AG09319 (cell line): ENCODE data around the gene TTYH2.

Experiments used
- DNase-seq: peaks from one replicate; pipeline ENCODE4 v3.0.0-alpha.2; 2010; ENCODE audit warnings: low read depth; ENCODE audit errors: extremely low read depth
- TF ChIP-seq, protein P1 (sequence below): IDR thresholded peaks from 2 replicates; pipeline ENCODE4 v1.5.1; 2011; ENCODE audit warnings: low read depth, mild to moderate bottlenecking, inconsistent platforms, low read length, moderate library complexity

TTYH2 gene

DNA sequence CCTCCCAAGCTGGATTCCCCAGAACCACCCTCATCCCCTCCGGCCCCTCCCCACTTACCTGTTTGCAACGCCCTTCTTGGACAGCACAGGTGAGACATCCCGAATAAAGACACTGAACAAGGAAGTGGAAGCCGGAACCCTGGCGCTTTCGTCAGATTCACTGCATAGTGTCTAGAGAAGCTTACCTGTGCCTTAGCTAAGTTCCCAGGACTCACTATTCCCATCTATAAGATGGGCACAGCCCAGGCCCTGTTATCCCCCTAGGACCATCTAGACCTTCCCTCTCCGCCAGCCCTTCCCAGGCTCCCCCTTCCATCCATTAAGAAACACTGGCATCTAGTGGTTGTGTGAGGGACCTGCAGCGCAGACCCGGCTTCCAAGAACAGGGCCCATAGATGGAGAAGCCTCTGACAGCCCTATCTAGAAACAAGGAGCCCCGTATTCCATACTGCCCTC lies 36.8 kb upstream of the TTYH2 start:
- peak; percentile 14 for DNase-seq
- TF ChIP-seq, protein P1, sequence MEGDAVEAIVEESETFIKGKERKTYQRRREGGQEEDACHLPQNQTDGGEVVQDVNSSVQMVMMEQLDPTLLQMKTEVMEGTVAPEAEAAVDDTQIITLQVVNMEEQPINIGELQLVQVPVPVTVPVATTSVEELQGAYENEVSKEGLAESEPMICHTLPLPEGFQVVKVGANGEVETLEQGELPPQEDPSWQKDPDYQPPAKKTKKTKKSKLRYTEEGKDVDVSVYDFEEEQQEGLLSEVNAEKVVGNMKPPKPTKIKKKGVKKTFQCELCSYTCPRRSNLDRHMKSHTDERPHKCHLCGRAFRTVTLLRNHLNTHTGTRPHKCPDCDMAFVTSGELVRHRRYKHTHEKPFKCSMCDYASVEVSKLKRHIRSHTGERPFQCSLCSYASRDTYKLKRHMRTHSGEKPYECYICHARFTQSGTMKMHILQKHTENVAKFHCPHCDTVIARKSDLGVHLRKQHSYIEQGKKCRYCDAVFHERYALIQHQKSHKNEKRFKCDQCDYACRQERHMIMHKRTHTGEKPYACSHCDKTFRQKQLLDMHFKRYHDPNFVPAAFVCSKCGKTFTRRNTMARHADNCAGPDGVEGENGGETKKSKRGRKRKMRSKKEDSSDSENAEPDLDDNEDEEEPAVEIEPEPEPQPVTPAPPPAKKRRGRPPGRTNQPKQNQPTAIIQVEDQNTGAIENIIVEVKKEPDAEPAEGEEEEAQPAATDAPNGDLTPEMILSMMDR, result peak; percentile 86

DNA sequence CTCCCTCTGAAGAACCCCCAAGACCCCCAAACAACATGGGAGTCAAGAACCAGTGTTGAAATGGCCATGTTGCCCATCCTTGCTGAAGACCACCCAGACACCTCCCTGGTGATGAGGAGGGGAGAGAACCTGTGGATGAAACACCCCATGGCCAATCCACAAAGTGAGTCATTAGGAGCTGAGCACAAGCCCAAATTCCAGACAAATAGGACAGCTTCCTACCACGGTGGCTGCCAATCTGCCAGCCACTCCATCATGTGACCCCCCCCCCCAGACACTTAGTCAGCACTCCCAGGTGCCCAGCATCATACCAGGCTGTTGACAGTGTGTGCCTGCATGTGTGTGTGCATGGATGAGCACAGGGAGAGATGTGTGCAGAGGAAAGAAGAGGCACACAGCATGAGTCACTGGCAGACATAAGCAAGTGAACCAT lies 36.3 kb upstream of the TTYH2 start:
- no peak for DNase-seq
- TF ChIP-seq, protein P1, result no peak

DNA sequence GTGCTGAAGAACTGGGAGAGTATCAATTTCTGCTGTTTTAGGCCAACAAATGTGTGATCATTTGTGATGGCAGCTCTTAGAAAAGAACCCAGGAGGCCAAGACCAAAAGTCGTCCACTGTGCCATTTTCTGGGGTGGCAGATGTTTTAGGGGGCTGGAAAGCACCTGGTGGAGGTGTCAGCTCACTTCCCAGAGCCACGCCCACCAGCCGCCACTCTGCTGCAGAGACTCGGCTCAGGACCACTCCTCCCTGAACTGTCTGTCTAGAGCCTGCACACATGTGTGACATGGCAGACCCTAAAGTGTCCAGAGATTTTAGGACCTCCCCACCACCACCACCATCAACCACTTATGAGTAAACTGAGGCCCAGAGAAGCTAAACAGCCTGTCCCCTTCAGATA lies 33.8 kb upstream of the TTYH2 start:
- TF ChIP-seq, protein P1, result no peak
- no peak for DNase-seq

DNA sequence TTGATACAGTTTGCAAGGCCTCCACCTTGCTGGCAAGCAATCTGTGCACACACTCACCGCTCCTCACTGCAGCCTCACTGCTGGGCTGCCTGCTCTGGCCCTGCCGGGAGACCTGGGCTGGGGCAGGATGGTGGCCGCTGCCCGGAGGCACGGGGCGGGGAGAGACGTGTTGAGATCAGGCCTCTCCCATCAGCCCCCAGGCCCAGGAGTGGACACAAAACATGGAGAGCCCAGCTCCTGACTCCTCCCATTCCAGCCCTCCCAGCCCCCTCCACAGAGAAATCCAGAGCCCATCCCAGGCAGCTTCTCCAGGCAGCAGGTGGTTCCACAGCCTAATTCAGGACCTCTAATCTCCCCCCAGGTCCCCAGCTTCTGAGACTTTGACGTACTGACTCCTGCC lies 33.0 kb upstream of the TTYH2 start:
- no peak for DNase-seq
- TF ChIP-seq, protein P1, result no peak

DNA sequence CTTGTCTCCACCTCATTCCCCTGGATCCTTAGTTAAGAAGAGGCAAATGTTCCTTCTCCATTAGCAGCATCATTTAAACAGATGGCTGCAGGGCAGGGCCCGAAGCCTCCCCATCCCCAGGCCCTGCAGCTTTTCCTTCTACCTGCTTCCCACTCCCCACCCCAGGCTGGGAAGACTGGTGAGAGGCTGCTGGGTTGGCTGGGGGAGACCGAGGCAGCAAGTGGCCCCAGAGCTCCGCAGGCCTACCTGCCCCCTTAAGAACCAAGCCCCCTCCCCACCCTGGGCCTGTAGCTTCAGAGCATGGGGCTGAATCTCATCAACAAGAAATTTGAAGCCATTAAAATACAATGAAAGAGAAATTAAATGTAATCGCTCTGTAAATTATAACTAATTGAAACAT lies 32.0 kb upstream of the TTYH2 start:
- TF ChIP-seq, protein P1, result no peak
- no peak for DNase-seq

DNA sequence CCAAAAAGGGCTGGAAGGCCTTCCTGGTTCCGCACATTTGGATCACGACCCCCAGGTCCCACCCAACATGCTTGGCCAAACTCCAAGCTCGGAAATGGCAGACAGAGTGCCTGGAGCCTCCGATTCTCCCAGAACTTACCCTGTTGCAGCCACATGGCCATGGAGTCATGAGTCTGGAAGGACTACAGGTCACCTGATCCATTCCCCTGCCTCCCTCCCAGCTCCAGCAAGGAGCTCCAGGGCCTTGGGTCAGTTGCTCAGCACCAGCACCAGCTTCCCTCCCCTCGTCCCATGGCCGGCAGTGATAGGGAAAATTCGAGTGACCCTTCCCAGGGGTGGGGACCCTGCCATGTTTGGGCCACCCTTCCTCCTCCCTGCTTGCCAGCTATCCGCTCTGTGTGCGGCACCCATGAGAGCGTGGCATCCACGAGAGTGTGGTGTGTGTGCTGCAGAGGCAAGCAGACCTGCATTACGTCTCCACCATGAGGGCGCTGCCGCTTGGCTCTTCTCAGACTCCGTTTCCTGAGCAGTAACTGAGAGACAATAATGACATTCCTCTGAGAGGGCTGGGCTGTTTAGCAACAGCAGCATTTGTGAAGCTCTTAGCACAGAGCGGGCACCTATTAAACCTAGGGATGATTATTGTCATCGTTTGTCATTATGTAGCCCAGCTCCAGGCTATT lies 31.2 kb upstream of the TTYH2 start:
- DNase-seq, result no peak
- TF ChIP-seq, protein P1, result no peak

DNA sequence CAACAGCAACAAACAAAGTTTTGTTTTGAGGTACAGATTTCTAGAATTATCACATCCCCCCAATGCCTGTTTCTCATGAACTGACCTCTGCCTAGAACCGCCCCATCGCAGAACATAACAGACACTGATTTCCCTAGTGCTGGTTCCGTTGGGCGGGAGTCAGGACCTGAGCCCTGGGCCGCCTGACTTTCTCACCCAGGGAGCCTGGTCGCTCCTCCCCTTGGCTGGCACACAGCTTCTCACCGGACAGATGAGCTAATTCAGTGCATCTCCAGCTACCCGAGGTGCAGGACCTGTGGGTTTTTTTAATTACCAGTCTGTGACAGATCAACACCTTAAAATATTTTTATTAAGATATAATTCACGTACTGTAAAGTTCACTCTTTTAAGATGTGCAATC lies 30.0 kb upstream of the TTYH2 start:
- TF ChIP-seq, protein P1, result no peak
- DNase-seq, result no peak
